SK-N-SH treated with all-trans-retinoic acid at 6 μM for 48 hours (cell line): ENCODE data around the gene KLHL29.

Experiments used
- POU6F1 ChIP-seq: fragments of 250-450 bp; sonication (Bioruptor Pico); IDR thresholded peaks from 2 replicates; pipeline ENCODE4 v1.8.0; 2021; ENCODE audit warnings: low read depth, mild to moderate bottlenecking, moderate library complexity, borderline replicate concordance
- TCF4 ChIP-seq: fragments of 250-450 bp; sonication (Bioruptor Pico); IDR thresholded peaks from 2 replicates; pipeline ENCODE4 v1.8.0; 2021; ENCODE audit warnings: mild to moderate bottlenecking, moderate library complexity, borderline replicate concordance
- TF ChIP-seq, protein P1 (sequence below): fragments of 250-450 bp; sonication (Bioruptor Pico); IDR thresholded peaks from 2 replicates; pipeline ENCODE4 v1.5.0; 2020; ENCODE audit warnings: mild to moderate bottlenecking, moderate library complexity

DNA sequence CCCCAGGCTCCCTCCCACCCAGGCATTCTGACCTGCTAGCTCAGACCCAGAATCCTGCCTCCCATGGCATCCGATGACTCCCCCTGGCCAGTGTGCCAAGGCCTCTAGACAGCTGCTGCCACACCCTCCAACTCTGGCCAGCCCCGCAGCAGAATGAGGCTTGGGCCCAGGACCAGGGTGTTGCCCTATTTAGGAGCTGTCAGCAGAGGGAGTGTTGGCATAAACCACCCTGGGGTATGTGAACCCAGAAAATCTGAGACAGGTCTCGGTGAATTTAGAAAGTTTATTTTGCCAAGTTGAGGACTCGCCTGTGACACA lies 134.3 kb downstream of the KLHL29 start:
- no peak for TF ChIP-seq TCF4 (CRISPR knock-in tag)
- TF ChIP-seq POU6F1 (CRISPR knock-in tag): no peak
- TF ChIP-seq, protein P1, sequence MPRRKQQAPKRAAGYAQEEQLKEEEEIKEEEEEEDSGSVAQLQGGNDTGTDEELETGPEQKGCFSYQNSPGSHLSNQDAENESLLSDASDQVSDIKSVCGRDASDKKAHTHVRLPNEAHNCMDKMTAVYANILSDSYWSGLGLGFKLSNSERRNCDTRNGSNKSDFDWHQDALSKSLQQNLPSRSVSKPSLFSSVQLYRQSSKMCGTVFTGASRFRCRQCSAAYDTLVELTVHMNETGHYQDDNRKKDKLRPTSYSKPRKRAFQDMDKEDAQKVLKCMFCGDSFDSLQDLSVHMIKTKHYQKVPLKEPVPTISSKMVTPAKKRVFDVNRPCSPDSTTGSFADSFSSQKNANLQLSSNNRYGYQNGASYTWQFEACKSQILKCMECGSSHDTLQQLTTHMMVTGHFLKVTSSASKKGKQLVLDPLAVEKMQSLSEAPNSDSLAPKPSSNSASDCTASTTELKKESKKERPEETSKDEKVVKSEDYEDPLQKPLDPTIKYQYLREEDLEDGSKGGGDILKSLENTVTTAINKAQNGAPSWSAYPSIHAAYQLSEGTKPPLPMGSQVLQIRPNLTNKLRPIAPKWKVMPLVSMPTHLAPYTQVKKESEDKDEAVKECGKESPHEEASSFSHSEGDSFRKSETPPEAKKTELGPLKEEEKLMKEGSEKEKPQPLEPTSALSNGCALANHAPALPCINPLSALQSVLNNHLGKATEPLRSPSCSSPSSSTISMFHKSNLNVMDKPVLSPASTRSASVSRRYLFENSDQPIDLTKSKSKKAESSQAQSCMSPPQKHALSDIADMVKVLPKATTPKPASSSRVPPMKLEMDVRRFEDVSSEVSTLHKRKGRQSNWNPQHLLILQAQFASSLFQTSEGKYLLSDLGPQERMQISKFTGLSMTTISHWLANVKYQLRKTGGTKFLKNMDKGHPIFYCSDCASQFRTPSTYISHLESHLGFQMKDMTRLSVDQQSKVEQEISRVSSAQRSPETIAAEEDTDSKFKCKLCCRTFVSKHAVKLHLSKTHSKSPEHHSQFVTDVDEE (CRISPR knock-in tag): no peak
